Keratinocyte (primary cell): ENCODE results near the gene ELF2. TPM values are rescaled to one million over a fixed set of nuclear protein-coding genes. Genes with fewer than 3 reads are reported as not detected.
A peak's percentile ranks its signal among the peaks of the same experiment; 100 is the strongest.

Experiments
- DNase-seq: peaks from one replicate; pipeline ENCODE4 v3.0.0-alpha.2; 2011; ENCODE audit warnings: low read depth, missing footprints, low spot score
- FAIRE-seq: peaks from 2 replicates; lab custom pipeline; 2011; peaks lifted over from hg19 to GRCh38; lab: Jason Lieb, UNC
- H2AFZ ChIP-seq: 2 replicates; pipeline ENCODE4 v1.6.0; 2012; ENCODE audit warnings: low read length, control low read depth, inconsistent platforms; ENCODE audit not compliant: control insufficient read depth
- H3K27ac ChIP-seq: 2 replicates; pipeline ENCODE4 v1.5.1; 2011; ENCODE audit warnings: low read length; ENCODE audit not compliant: control insufficient read depth, insufficient read depth
- H3K27me3 ChIP-seq: 3 replicates; pipeline ENCODE4 v1.6.0; 2011; ENCODE audit warnings: low read length; ENCODE audit not compliant: control insufficient read depth, insufficient read depth; ENCODE audit errors: extremely low read depth
- H3K36me3 ChIP-seq, 2 experiments: 2 replicates in 1 of 2; 3 replicates in 1 of 2; pipeline ENCODE4 v1.5.1; 2011; ENCODE audit warnings: low read length in 2 of 2, mild to moderate bottlenecking in 1 of 2; ENCODE audit not compliant: control insufficient read depth in 2 of 2, insufficient read depth in 2 of 2; ENCODE audit errors: extremely low read depth in 1 of 2
- H3K4me1 ChIP-seq: 3 replicates; pipeline ENCODE4 v1.5.1; 2011; ENCODE audit warnings: low read length; ENCODE audit not compliant: control insufficient read depth, insufficient read depth; ENCODE audit errors: extremely low read depth
- H3K4me2 ChIP-seq: 3 replicates; pipeline ENCODE4 v1.6.0; 2011; ENCODE audit warnings: low read depth, low read length; ENCODE audit not compliant: control insufficient read depth, insufficient read depth; ENCODE audit errors: extremely low read depth
- H3K4me3 ChIP-seq, 3 experiments: fragments of 200-600 bp in 1 of 3; sonication (generic) in 1 of 3; 2 replicates in 2 of 3; 3 replicates in 1 of 3; pipeline ENCODE4 v1.5.1; 2011 to 2016; ENCODE audit warnings: low read length in 3 of 3, mild to moderate bottlenecking in 3 of 3, control low read depth in 2 of 3, inconsistent platforms in 1 of 3, low read depth in 1 of 3, mixed read lengths in 1 of 3, mixed run types in 1 of 3, moderate library complexity in 1 of 3; ENCODE audit not compliant: control insufficient read depth in 2 of 3, insufficient read depth in 2 of 3; ENCODE audit errors: extremely low read depth in 1 of 3
- H3K79me2 ChIP-seq: 2 replicates; pipeline ENCODE4 v1.6.0; 2012; ENCODE audit warnings: low read length; ENCODE audit not compliant: control insufficient read depth, insufficient read depth
- H3K9ac ChIP-seq: 3 replicates; pipeline ENCODE4 v1.6.0; 2011; ENCODE audit warnings: low read length; ENCODE audit not compliant: control insufficient read depth, insufficient read depth; ENCODE audit errors: extremely low read depth
- H3K9me1 ChIP-seq: 3 replicates; pipeline ENCODE4 v1.6.0; 2011; ENCODE audit warnings: low read length; ENCODE audit not compliant: control insufficient read depth, insufficient read depth; ENCODE audit errors: extremely low read depth
- H3K9me3 ChIP-seq: 2 replicates; pipeline ENCODE4 v1.5.1; 2012; ENCODE audit warnings: low read depth, low read length; ENCODE audit not compliant: control insufficient read depth
- H4K20me1 ChIP-seq: 3 replicates; pipeline ENCODE4 v1.6.0; 2011; ENCODE audit warnings: low read length; ENCODE audit not compliant: control insufficient read depth, insufficient read depth; ENCODE audit errors: extremely low read depth
- EZH2 ChIP-seq: IDR thresholded peaks from one replicate; pipeline ENCODE4 v1.6.1; 2012; ENCODE audit warnings: inconsistent platforms, mild to moderate bottlenecking, low read length, moderate library complexity
- dilution Hi-C: fragments of 300-500 bp; cut with MboI; formaldehyde crosslinking; loops from one replicate; pipeline ENCODE4 v1.7.0; 2020; ENCODE audit warnings: low sequenced_read_pairs; ENCODE audit not compliant: extremely low pct_ligation_motif_present
- polyA plus RNA-seq, 5 experiments: library from polyadenylated mRNA; depleted of rRNA in 3 of 5; stranded (reverse) in 3 of 5; stranded (forward) in 1 of 5; unstranded in 1 of 5; fragments of >200 nt; gene quantifications; 1 replicate in 1 of 5; 2 replicates in 3 of 5; 3 replicates in 1 of 5; pipeline versions ENCODE4 v1.2.1 to v1.2.3, GENCODE V29; 2011 to 2012; ENCODE audit warnings: missing spikeins in 2 of 5, low read depth in 1 of 5, low replicate concordance in 1 of 5
- TF ChIP-seq, protein P1 (sequence below), 3 experiments: IDR thresholded peaks in 1 of 3; conservative IDR thresholded peaks in 1 of 3; optimal IDR thresholded peaks in 1 of 3; 2 replicates in 2 of 3; 3 replicates in 1 of 3; pipeline versions ENCODE3 to v1.5.1; 2011; ENCODE audit warnings: low read length in 3 of 3, mild to moderate bottlenecking in 3 of 3, moderate library complexity in 2 of 3, control low read depth in 1 of 3, inconsistent platforms in 1 of 3; ENCODE audit not compliant: insufficient read depth in 2 of 3; ENCODE audit errors: extremely low read depth in 1 of 3

ELF2 gene
- polyA plus RNA-seq, 1 donor (not counting 4 experiments of a cell fraction or from before 2014, with no cell fraction given), result 19.6 TPM

GRCh38 chr4:139099366-139099982 lies 77.5 kb downstream of the ELF2 start:
- no peak overlapping the region for H3K4me3 ChIP-seq
- TF ChIP-seq, protein P1, sequence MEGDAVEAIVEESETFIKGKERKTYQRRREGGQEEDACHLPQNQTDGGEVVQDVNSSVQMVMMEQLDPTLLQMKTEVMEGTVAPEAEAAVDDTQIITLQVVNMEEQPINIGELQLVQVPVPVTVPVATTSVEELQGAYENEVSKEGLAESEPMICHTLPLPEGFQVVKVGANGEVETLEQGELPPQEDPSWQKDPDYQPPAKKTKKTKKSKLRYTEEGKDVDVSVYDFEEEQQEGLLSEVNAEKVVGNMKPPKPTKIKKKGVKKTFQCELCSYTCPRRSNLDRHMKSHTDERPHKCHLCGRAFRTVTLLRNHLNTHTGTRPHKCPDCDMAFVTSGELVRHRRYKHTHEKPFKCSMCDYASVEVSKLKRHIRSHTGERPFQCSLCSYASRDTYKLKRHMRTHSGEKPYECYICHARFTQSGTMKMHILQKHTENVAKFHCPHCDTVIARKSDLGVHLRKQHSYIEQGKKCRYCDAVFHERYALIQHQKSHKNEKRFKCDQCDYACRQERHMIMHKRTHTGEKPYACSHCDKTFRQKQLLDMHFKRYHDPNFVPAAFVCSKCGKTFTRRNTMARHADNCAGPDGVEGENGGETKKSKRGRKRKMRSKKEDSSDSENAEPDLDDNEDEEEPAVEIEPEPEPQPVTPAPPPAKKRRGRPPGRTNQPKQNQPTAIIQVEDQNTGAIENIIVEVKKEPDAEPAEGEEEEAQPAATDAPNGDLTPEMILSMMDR (optimal IDR thresholded peaks at IDR 0.05 in 1 of 3, IDR thresholded peaks at IDR 0.05 in 1 of 3, conservative IDR thresholded peaks at IDR 0.05 in 1 of 3; ENCODE audit: extremely low read depth in 1 of 3, insufficient read depth in 2 of 3, low read length in 3 of 3), result peak; percentile 75 to 90 (median 87)
- no peak for TF ChIP-seq EZH2
- no peaks in the 10 kb centered on the region for H4K20me1 ChIP-seq
- peak; percentile 84 for FAIRE-seq
- H3K4me2 ChIP-seq, result no peak overlapping the region
- no peak overlapping the region for H2AFZ ChIP-seq
- H3K27me3 ChIP-seq, result no peaks in the 10 kb centered on the region
- no peak overlapping the region for H3K9ac ChIP-seq
- no peaks in the 10 kb centered on the region for H3K36me3 ChIP-seq
- H3K9me3 ChIP-seq, result no peaks in the 10 kb centered on the region
- H3K9me1 ChIP-seq, result no peaks in the 10 kb centered on the region
- peak; percentile 58 for DNase-seq
- no peak overlapping the region for H3K27ac ChIP-seq
- H3K4me1 ChIP-seq, result no peaks in the 10 kb centered on the region
- no peaks in the 10 kb centered on the region for H3K79me2 ChIP-seq
- dilution Hi-C loops, result no loop called here

GRCh38 chr4:139092271-139092670 lies 84.7 kb downstream of the ELF2 start:
- Histone ChIP-seq H3K4me1 (no peaks in the 10 kb centered on the region), H3K36me3 (no peaks in the 10 kb centered on the region), H3K27ac (no peak overlapping the region), H2AFZ (no peak overlapping the region), H3K9me1 (no peaks in the 10 kb centered on the region), H3K79me2 (no peaks in the 10 kb centered on the region), H3K4me3 (no peak overlapping the region), H3K27me3 (no peaks in the 10 kb centered on the region), H3K4me2 (no peak overlapping the region), H3K9me3 (no peaks in the 10 kb centered on the region), H3K9ac (no peak overlapping the region), H4K20me1 (no peaks in the 10 kb centered on the region)
- no peak for TF ChIP-seq EZH2
- TF ChIP-seq, protein P1 (optimal IDR thresholded peaks at IDR 0.05 in 1 of 3, IDR thresholded peaks at IDR 0.05 in 1 of 3, conservative IDR thresholded peaks at IDR 0.05 in 1 of 3; ENCODE audit: extremely low read depth in 1 of 3, insufficient read depth in 2 of 3, low read length in 3 of 3), result no peak
- no peak for DNase-seq
- dilution Hi-C loops, result no loop called here
- no peak for FAIRE-seq
